PC-3 (cell line): ENCODE measurements around the gene MAGEA3. TPM values are rescaled to one million over a fixed set of nuclear protein-coding genes. Genes with fewer than 3 reads are reported as not detected.

ENCODE experiments used
- ATAC-seq: fragments of 200-7000 bp; cut with Tn5 transposase; 2 replicates; pipeline ENCODE4 v1.9.1; 2020; ENCODE audit warnings: mild to moderate bottlenecking, moderate library complexity
- BruUV-seq: library from RNA; stranded (reverse); fragments of 400-500 nt; replicated peaks from 2 replicates; lab custom pipeline; 2021; lab: Mats Ljungman, UMichigan
- CTCF ChIA-PET: fragments of 300-600 bp; sonication (Branson Sonifier 250); formaldehyde crosslinking; loops from one replicate; lab custom pipeline; 2022; ENCODE audit warnings: antibody characterized with exemption; lab: Charles Lee
- POLR2A ChIA-PET: fragments of 300-600 bp; sonication (Branson Sonifier 250); formaldehyde crosslinking; loops from one replicate; lab custom pipeline; 2022; ENCODE audit warnings: antibody characterized with exemption; ENCODE audit not compliant: unreplicated experiment; lab: Charles Lee
- DNase-seq: peaks from one replicate; pipeline ENCODE4 v3.0.0-alpha.2; 2015
- H2AFZ ChIP-seq: fragments of 300-600 bp; sonication (generic); 2 replicates; pipeline ENCODE4 v1.6.0; 2016; ENCODE audit warnings: antibody characterized with exemption, low read length
- H3F3A ChIP-seq: fragments of 300-600 bp; sonication (generic); one replicate; pipeline ENCODE4 v1.6.0; 2017; ENCODE audit warnings: antibody characterized with exemption, low read length, control low read depth, mild to moderate bottlenecking; ENCODE audit not compliant: unreplicated experiment
- H3K27ac ChIP-seq: fragments of 300-600 bp; sonication (generic); 2 replicates; pipeline ENCODE4 v1.5.1; 2016; ENCODE audit warnings: mild to moderate bottlenecking, low read length
- H3K27me3 ChIP-seq: fragments of 300-600 bp; sonication (generic); 2 replicates; pipeline ENCODE4 v1.6.1; 2016; ENCODE audit warnings: low read length, mixed read lengths
- H3K36me3 ChIP-seq: fragments of 300-600 bp; sonication (generic); 2 replicates; pipeline ENCODE4 v1.6.1; 2016; ENCODE audit warnings: low read depth, mixed run types, low read length, mixed read lengths
- H3K4me1 ChIP-seq: fragments of 300-600 bp; sonication (generic); 2 replicates; pipeline ENCODE4 v1.5.1; 2016; ENCODE audit warnings: low read length; ENCODE audit not compliant: insufficient read depth
- H3K4me2 ChIP-seq: fragments of 300-600 bp; sonication (generic); 2 replicates; pipeline ENCODE4 v1.6.0; 2016; ENCODE audit warnings: low read length
- H3K4me3 ChIP-seq: fragments of 300-600 bp; sonication (generic); 2 replicates; pipeline ENCODE4 v1.5.1; 2016; ENCODE audit warnings: mild to moderate bottlenecking, low read length, mixed read lengths
- H3K79me2 ChIP-seq: fragments of 300-600 bp; sonication (generic); 2 replicates; pipeline ENCODE4 v1.6.1; 2017; ENCODE audit warnings: low read length, mixed read lengths
- H3K9ac ChIP-seq: fragments of 300-600 bp; sonication (generic); 2 replicates; pipeline ENCODE4 v1.6.0; 2016; ENCODE audit warnings: mild to moderate bottlenecking, low read length
- H3K9me2 ChIP-seq: fragments of 300-600 bp; sonication (generic); replicated peaks from 2 replicates; pipeline ENCODE4 v1.6.1; 2016; ENCODE audit warnings: mixed run types, low read length, mixed read lengths
- H3K9me3 ChIP-seq: fragments of 300-600 bp; sonication (generic); 2 replicates; pipeline ENCODE4 v1.6.1; 2016; ENCODE audit warnings: low read length, mixed read lengths
- H4K20me1 ChIP-seq: fragments of 300-600 bp; sonication (generic); 2 replicates; pipeline ENCODE4 v1.6.1; 2016; ENCODE audit warnings: low read length, mixed read lengths
- CTCF ChIP-seq: fragments of 300-600 bp; sonication (generic); conservative IDR thresholded peaks from 2 replicates; pipeline ENCODE4 v1.5.1; 2017; ENCODE audit warnings: antibody characterized with exemption, low read depth, mild to moderate bottlenecking, low read length
- EZH2 ChIP-seq: fragments of 300-600 bp; sonication (generic); IDR thresholded peaks from one replicate; pipeline ENCODE4 v1.6.1; 2017; ENCODE audit warnings: antibody characterized with exemption, mild to moderate bottlenecking, low read length; ENCODE audit not compliant: unreplicated experiment
- EZH2phosphoT487 ChIP-seq: fragments of 300-600 bp; sonication (generic); IDR thresholded peaks from 2 replicates; pipeline ENCODE4 v1.6.1; 2018; ENCODE audit warnings: mild to moderate bottlenecking, antibody characterized with exemption, low read length, borderline replicate concordance
- intact Hi-C: fragments of 100-400 bp; cut with micrococcal nuclease; formaldehyde crosslinking; loops from 2 replicates; pipeline ENCODE4 v1.9.0; 2023
- total RNA-seq: library from RNA; depleted of rRNA; stranded (reverse); fragments of >200 nt; gene quantifications from 2 replicates; pipeline ENCODE4 v1.2.3, GENCODE V29; 2014; rRNA removed

The MAGEA3 gene
- total RNA-seq, 1 experiment from 2014 or later, result 3.0 TPM

- Histone ChIP-seq H3K9me3 (no peaks in the 10 kb centered on the region), H3K4me1 (no peaks in the 10 kb centered on the region), H3K9ac (no peak overlapping the region), H3K9me2 (no peaks in the 10 kb centered on the region), H3F3A (no peaks in the 10 kb centered on the region), H3K27me3 (peaks cover 17% of the 10 kb centered on the region), H2AFZ (no peak overlapping the region), H3K36me3 (no peaks in the 10 kb centered on the region), H4K20me1 (no peaks in the 10 kb centered on the region), H3K4me2 (no peak overlapping the region), H3K79me2 (no peaks in the 10 kb centered on the region), H3K4me3 (no peak overlapping the region), H3K27ac (no peak overlapping the region)
- no TSS peak for BruUV-seq
- DNase-seq (no peak), ATAC-seq (no peak)
- no peak for TF ChIP-seq EZH2
- no peak for TF ChIP-seq EZH2phosphoT487
- no peak for TF ChIP-seq CTCF
- intact Hi-C loops, result no loop called here
- ChIA-PET CTCF (no interaction called here), POLR2A (no interaction called here)
Observed at GRCh38 chrX:152738560-152738959, 40.0 kb downstream of the MAGEA3 start.

Other genes with a start within 250 kb of the MAGEA3 start
- gene GABRA3, start 247.5 kb upstream of the MAGEA3 start, total RNA-seq, result 0.23 TPM in 1 of 2 replicates, not detected in the other
- gene GABRQ, start 60.9 kb upstream of the MAGEA3 start, total RNA-seq, result under 0.01 TPM in 1 of 2 replicates, not detected in the other
- not detected in 2 replicates for gene CSAG2, start 10.5 kb downstream of the MAGEA3 start, total RNA-seq
- not detected in 2 replicates for gene MAGEA2B, start 15.8 kb downstream of the MAGEA3 start, total RNA-seq
- gene CSAG1, start 34.9 kb downstream of the MAGEA3 start, total RNA-seq, result not detected in 2 replicates
- gene MAGEA12, start 35.0 kb downstream of the MAGEA3 start, total RNA-seq, result 0.23 and 0.29 TPM in 2 replicates
- gene MAGEA2, start 55.0 kb downstream of the MAGEA3 start, total RNA-seq, result not detected in 2 replicates
- not detected in 2 replicates for gene CSAG3, start 60.4 kb downstream of the MAGEA3 start, total RNA-seq
- 1.2 and 1.3 TPM in 2 replicates for gene MAGEA6, start 70.9 kb downstream of the MAGEA3 start, total RNA-seq
- 40.9 and 42.9 TPM in 2 replicates for gene CETN2, start 132.0 kb downstream of the MAGEA3 start, total RNA-seq
- 32.3 and 33.7 TPM in 2 replicates for gene NSDHL, start 132.3 kb downstream of the MAGEA3 start, total RNA-seq
- 68.9 and 77.0 TPM in 2 replicates for gene ZNF185, start 199.3 kb downstream of the MAGEA3 start, total RNA-seq